ENCODE data around the gene CAP1. TPM values are rescaled to one million over a fixed set of nuclear protein-coding genes. Genes with fewer than 3 reads are reported as not detected.

CAP1 gene
- total and polyA plus RNA-seq, 10 of the 15 experiments (the other 5 are each of a cell fraction or from before 2014, with no cell fraction given) = 360 to 500 (median 431) TPM

- TF ChIP-seq ATF2 (IDR thresholded peaks at IDR 0.05; ENCODE audit: low read length) = no peak
- TF ChIP-seq KDM1A (IDR thresholded peaks at IDR 0.05; ENCODE audit: borderline replicate concordance) = no peak
Measured at GRCh38 chr1:40057310-40058030, 16.9 kb downstream of the CAP1 start (continued).

- 100% methylated on average over 1 of the region's 1 CpG for WGBS (ENCODE audit: insufficient coverage, insufficient replicate concordance, low lambda C conversion rate, missing lambda C conversion rate)
- Histone ChIP-seq H3K36me3 (ENCODE audit: control insufficient read depth in 2 of 2, insufficient read depth in 2 of 2, low read length in 1 of 2) (peaks cover 5 to 16% of the 10 kb centered on the region in 2 experiments), H3K9me3 (replicated peaks; ENCODE audit: control insufficient read depth, insufficient read depth, low read length) (no peaks in the 10 kb centered on the region), H3K27ac (ENCODE audit: control insufficient read depth, insufficient read depth) (peak overlapping the region; percentile 84), H3K9ac (ENCODE audit: control insufficient read depth, insufficient read depth, low read length) (no peak overlapping the region), H2AFZ (ENCODE audit: control insufficient read depth, low read depth, low read length) (no peak overlapping the region), H3K4me2 (ENCODE audit: control insufficient read depth, insufficient read depth) (peak overlapping the region; percentile 72), H3K27me3 (replicated peaks in 1 of 2; ENCODE audit: control insufficient read depth in 2 of 2, insufficient read depth in 2 of 2, low read length in 1 of 2) (no peaks in the 10 kb centered on the region), H3K4me3 (0 out of 2 replicates have a peak overlapping the region, but pooled peaks have one; percentile 26), H3K79me2 (ENCODE audit: control insufficient read depth, insufficient read depth, low read length) (peaks cover 74% of the 10 kb centered on the region), H4K20me1 (ENCODE audit: control insufficient read depth, insufficient read depth) (no peaks in the 10 kb centered on the region; the same call in 1 of the 2 replicates), H3K4me1 (ENCODE audit: control insufficient read depth, insufficient read depth, low read length) (peaks cover 34% of the 10 kb centered on the region)
- SMC1A ChIA-PET (ENCODE audit: uncharacterized antibody, unreplicated experiment) = interaction anchor here (0.8 to 3.8 kb wide), 9 partner anchors 8 to 874 kb away, joined by 3 to 16 read pairs (median 6); partner anchors contain the start of gene CAP1
- CTCF ChIA-PET = interaction anchor here (0.7 to 7.2 kb wide), 12 partner anchors 9 to 257 kb away, joined by 3 to 41 read pairs (median 4); partner anchors contain the start of gene CAP1
- RAD21 ChIA-PET (ENCODE audit: unreplicated experiment) = interaction anchor here (0.9 to 1.5 kb wide), 3 partner anchors 17 to 84 kb away, joined by 3 to 5 read pairs (median 4); partner anchors contain the start of gene CAP1
- in situ Hi-C loops (cut with MboI) = no loop called here
- FAIRE-seq = no peak
- ATAC-seq = no peak
- POLR2A ChIA-PET = interaction anchor here (0.5 to 2.3 kb wide), 5 partner anchors 8 to 607 kb away, joined by 3 to 10 read pairs (median 7); partner anchors contain the start of genes CAP1 and RIMS3
- DNase-seq (ENCODE audit: low read depth, low spot score) = no peak
- intact Hi-C loops (cut with micrococcal nuclease; ENCODE audit: unreplicated experiment) = no loop called here
- BruUV-seq (replicated peaks) = no TSS peak
- TF ChIP-seq YBX1 (IDR thresholded peaks at IDR 0.05) = no peak
- TF ChIP-seq HCFC1 (IDR thresholded peaks at IDR 0.05; ENCODE audit: low read length) = no peak
- no peak for TF ChIP-seq TCF12 (IDR thresholded peaks at IDR 0.05; ENCODE audit: low read depth, low read length)
- no peak for TF ChIP-seq EED (IDR thresholded peaks at IDR 0.05; ENCODE audit: low read depth)
- TF ChIP-seq CREM (IDR thresholded peaks at IDR 0.05; ENCODE audit: low read depth) = no peak
- TF ChIP-seq BACH1 (IDR thresholded peaks at IDR 0.05; ENCODE audit: borderline replicate concordance) = no peak
- no peak for TF ChIP-seq FOXK2 (IDR thresholded peaks at IDR 0.05)
- no peak for TF ChIP-seq SMC3 (IDR thresholded peaks at IDR 0.05; ENCODE audit: borderline replicate concordance, low read length)
- TF ChIP-seq BCL11A (IDR thresholded peaks at IDR 0.05; ENCODE audit: low read depth, low read length) = no peak
- no peak for TF ChIP-seq CEBPB (IDR thresholded peaks at IDR 0.05; ENCODE audit: borderline replicate concordance in 1 of 2, low read depth in 2 of 2, low read length in 2 of 2)
- no peak for TF ChIP-seq PRDM15 (CRISPR knock-in tag; IDR thresholded peaks at IDR 0.05)
- TF ChIP-seq RELB (IDR thresholded peaks at IDR 0.05; ENCODE audit: low read depth) = no peak
Measured at GRCh38 chr1:40058097-40058452, 17.5 kb downstream of the CAP1 start.
